ENCODE data around the gene SH2D1B. TPM values are rescaled to one million over a fixed set of nuclear protein-coding genes. Genes with fewer than 3 reads are reported as not detected.

The SH2D1B gene
- total and polyA plus RNA-seq, 8 donors: 0.25 to 1.2 (median 0.72) TPM

- Histone ChIP-seq H3K9me3 (no peaks in the 10 kb centered on the region), H3K27ac (no peak overlapping the region), H3K4me1 (no peaks in the 10 kb centered on the region), H3K36me3 (peaks cover 0 to 5% of the 10 kb centered on the region in 2 donors), H3K4me3 (no peak overlapping the region), H3K27me3 (no peaks in the 10 kb centered on the region)
- TF ChIP-seq CTCF (IDR thresholded peaks at IDR 0.05): no peak
- ATAC-seq (no peak), DNase-seq (no peak)
- intact Hi-C loops (cut with DNase I): no loop called here
Measured at GRCh38 chr1:162364498-162364897, 47.4 kb downstream of the SH2D1B start.

GRCh38 chr1:162363823-162364222 lies 48.1 kb downstream of the SH2D1B start:
- H3K27ac ChIP-seq: no peak overlapping the region
- H3K27me3 ChIP-seq: no peaks in the 10 kb centered on the region
- ATAC-seq (no peak), DNase-seq (no peak)
- intact Hi-C loops (cut with DNase I): no loop called here
- TF ChIP-seq CTCF (IDR thresholded peaks at IDR 0.05): no peak
- H3K4me1 ChIP-seq: no peaks in the 10 kb centered on the region
- peaks cover 0 to 5% of the 10 kb centered on the region in 2 donors for H3K36me3 ChIP-seq
- no peak overlapping the region for H3K4me3 ChIP-seq
- H3K9me3 ChIP-seq: no peaks in the 10 kb centered on the region

- ATAC-seq: no peak
Measured at GRCh38 chr1:162361349-162361748, 50.6 kb downstream of the SH2D1B start.

GRCh38 chr1:162360874-162361260 lies 51.1 kb downstream of the SH2D1B start:
- Histone ChIP-seq H3K27ac (no peak overlapping the region), H3K4me1 (no peaks in the 10 kb centered on the region), H3K4me3 (no peak overlapping the region), H3K9me3 (no peaks in the 10 kb centered on the region), H3K36me3 (no peaks in the 10 kb centered on the region), H3K27me3 (no peaks in the 10 kb centered on the region)
- no peak for TF ChIP-seq CTCF (IDR thresholded peaks at IDR 0.05)
- no peak for DNase-seq
- intact Hi-C loops (cut with DNase I): no loop called here
- ATAC-seq: no peak

More at GRCh38 chr1:162361349-162361748, 50.6 kb downstream of the SH2D1B start:
- Histone ChIP-seq H3K36me3 (no peaks in the 10 kb centered on the region), H3K27me3 (no peaks in the 10 kb centered on the region), H3K9me3 (no peaks in the 10 kb centered on the region), H3K4me1 (no peaks in the 10 kb centered on the region), H3K4me3 (no peak overlapping the region), H3K27ac (no peak overlapping the region)
- intact Hi-C loops (cut with DNase I): no loop called here
- DNase-seq: no peak
- TF ChIP-seq CTCF (IDR thresholded peaks at IDR 0.05): no peak

GRCh38 chr1:162360237-162360873 lies 51.6 kb downstream of the SH2D1B start:
- intact Hi-C loops (cut with DNase I): no loop called here
- Histone ChIP-seq H3K9me3 (no peaks in the 10 kb centered on the region), H3K4me1 (no peaks in the 10 kb centered on the region), H3K4me3 (no peak overlapping the region), H3K27ac (no peak overlapping the region), H3K36me3 (no peaks in the 10 kb centered on the region), H3K27me3 (no peaks in the 10 kb centered on the region)
- ATAC-seq (no peak), DNase-seq (no peak)
- TF ChIP-seq CTCF (IDR thresholded peaks at IDR 0.05): no peak
